HG02840 (cell line): ENCODE results near the gene IDS.
"Not testable (repeated sequence)": the region's sequence is repeated elsewhere in the genome, so short reads cannot be mapped to it uniquely, and the experiment has no call there.

ENCODE experiments used
- ATAC-seq: cut with Tn5 transposase; IDR thresholded peaks from one replicate; pipeline ENCODE4 v1.9.1; 2021; ENCODE audit warnings: mild to moderate bottlenecking, moderate library complexity, moderate number of reproducible peaks; ENCODE audit not compliant: unreplicated experiment, low FRiP score

Gene IDS, protein sequence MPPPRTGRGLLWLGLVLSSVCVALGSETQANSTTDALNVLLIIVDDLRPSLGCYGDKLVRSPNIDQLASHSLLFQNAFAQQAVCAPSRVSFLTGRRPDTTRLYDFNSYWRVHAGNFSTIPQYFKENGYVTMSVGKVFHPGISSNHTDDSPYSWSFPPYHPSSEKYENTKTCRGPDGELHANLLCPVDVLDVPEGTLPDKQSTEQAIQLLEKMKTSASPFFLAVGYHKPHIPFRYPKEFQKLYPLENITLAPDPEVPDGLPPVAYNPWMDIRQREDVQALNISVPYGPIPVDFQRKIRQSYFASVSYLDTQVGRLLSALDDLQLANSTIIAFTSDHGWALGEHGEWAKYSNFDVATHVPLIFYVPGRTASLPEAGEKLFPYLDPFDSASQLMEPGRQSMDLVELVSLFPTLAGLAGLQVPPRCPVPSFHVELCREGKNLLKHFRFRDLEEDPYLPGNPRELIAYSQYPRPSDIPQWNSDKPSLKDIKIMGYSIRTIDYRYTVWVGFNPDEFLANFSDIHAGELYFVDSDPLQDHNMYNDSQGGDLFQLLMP

DNA sequence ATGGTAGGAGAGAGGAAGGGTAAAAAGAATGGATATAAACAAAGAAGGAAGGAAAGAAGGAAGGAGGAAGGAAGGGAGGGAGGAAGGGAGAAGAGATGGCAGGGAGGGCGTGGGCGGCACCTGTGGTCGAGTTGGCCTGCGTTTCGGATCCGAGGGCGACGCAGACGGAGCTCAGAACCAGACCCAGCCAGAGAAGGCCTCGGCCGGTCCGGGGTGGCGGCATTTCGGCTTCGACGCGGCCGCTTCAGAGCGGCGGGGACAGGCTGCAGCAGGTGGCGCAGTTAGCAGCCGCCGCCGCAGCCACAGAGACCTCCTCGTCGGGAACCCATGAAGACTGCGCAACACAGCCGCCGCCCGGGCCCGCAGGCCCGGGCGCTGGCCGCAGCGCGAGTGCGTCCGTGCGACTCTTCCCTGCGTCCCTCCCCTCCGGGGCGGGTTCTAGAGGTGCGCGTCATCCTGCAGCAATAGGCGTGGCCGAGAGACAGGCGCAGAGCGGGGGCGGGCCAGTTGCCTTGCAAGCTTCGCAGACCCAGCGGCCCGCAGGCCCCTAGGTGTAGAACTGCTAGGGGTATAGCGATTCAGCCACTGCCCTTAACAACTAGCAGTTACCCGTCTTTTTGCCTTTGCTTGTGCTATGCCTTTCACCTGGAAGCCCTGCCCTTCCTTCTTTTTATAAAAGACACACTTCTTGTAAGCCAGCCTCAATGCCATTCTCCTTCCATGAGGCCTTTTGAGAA lies at the start of gene IDS:
TSS of gene IDS (minus strand) at position 392 of the 737 bp plus-strand sequence. CDS start at position 223, 169 bp downstream.
- ATAC-seq = peak; percentile 71

DNA sequence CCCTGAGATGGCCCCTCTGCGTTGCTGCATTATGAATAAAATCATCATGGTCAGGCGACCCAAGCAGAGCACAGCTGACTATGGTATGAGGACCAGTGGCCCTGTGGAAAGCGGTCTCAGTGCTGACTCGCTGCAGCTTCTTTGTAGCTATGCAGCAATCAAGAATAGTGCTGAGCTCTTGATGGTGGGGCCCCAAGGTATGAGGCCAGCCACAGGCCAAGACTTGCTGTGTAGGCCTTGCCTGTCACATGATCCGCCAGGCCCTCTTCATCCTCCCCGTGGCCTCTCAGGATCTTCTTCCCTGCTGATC lies 46.8 kb upstream of the IDS start:
- not testable (repeated sequence) for ATAC-seq

DNA sequence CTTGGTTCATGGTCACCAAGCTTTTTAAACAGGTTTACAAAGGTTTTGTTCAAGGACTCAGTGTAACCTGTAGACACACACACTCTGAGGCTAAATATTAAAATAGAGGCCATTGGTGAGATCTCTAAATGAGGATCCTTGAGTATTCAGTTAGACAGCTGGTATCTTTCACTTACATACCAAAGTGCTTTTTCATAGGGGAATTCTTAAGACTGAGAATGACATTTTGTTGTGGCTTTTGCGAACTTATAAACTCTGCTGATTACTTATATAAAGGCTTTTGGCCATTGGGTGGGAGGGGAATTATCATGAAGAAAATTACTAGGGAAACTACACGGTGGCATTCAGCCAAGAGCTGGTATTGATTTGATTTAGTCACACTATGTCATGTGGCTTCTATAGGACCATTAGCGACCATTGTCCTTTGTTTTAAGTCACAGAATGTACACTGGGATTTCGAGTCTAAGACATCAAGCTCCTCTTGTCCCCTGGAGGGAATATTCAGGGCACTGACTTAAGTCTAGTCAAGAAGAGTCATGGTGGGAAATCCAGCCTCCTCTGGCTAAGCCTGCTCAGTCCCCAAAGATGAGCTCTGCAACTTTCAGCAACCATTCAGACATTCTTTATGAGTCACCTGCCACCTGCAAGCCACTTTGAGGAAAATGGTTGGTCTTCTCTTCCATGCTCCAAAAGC lies 46.3 kb upstream of the IDS start:
- ATAC-seq = not testable (repeated sequence)

DNA sequence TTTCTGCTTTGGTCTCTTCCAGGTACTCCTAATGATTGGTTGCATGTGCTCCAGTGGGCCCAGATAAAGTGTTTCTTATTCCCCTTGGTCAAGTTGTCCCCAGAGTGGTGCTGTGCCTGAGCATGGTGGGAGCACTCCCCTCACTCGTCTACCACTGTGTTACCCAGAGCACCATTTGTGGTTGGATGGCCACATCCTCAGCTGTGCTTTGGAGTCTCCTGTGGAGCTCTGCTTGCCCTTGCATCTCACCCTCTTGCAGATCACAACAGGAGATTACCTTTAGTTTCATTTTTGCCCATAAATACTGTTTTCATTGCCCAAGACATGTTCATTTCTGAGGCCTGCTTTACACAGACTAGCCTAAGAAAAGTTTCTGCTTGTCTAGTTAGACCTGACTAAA lies 45.3 kb upstream of the IDS start:
- ATAC-seq = not testable (repeated sequence)

DNA sequence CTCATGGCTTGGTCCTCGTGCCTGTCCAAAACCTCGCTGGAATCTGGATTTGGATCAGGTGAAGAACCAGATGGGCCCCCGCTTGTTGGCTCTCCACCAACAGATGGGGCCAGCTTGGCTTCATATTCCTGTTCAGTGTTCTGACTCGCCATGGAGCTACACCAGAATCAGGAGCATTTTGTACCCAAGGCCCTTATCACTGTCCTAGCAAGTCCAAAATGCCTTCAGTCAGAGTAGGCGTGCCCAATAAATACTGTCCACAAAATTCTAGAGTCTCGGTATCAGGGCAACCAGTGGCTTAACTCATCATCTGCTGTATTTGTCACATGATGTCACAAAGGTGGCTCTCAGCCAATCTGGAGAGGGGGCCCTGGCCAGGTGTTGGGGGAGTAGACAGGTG lies 44.6 kb upstream of the IDS start, which contains the start of gene HSFX3:
TSS of gene HSFX3 (minus strand) at position 224 of the 400 bp plus-strand sequence. CDS start at position 152, 72 bp downstream.
- not testable (repeated sequence) for ATAC-seq

DNA sequence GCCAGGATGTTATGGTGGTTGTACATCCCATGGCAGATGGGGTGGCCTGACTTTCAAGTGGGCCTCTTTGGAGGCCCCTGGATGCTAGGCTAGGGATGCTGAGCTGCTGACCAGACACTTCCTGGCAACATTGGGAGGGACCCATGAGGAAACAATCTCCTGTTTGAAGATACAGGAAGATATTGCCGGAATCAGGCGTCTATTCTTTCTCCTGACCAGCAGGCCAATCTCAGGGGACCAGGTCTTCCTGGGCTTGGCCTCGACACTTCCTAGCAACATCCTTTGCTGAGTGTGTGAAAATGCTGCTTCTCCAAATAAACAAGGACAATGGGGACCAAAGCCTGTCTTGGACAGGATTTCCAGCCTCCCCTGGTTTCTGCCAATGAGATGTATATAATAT lies 42.7 kb upstream of the IDS start:
- ATAC-seq = not testable (repeated sequence)

DNA sequence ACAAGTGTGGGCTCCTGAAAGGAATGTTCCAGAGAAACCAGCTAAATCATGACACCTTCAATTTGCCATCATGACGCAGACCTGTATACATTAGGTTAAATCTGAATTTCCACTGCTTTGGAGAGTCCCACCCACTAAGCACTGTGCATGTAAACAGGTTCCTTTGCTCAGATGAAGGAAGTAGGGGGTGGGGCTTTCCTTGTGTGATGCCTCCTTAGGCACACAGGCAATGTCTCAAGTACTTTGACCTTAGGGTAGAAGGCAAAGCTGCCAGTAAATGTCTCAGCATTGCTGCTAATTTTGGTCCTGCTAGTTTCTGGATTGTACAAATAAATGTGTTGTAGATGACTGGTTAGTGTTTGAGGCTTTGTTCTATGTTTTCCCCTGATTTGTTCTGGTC lies 41.9 kb upstream of the IDS start:
- not testable (repeated sequence) for ATAC-seq

DNA sequence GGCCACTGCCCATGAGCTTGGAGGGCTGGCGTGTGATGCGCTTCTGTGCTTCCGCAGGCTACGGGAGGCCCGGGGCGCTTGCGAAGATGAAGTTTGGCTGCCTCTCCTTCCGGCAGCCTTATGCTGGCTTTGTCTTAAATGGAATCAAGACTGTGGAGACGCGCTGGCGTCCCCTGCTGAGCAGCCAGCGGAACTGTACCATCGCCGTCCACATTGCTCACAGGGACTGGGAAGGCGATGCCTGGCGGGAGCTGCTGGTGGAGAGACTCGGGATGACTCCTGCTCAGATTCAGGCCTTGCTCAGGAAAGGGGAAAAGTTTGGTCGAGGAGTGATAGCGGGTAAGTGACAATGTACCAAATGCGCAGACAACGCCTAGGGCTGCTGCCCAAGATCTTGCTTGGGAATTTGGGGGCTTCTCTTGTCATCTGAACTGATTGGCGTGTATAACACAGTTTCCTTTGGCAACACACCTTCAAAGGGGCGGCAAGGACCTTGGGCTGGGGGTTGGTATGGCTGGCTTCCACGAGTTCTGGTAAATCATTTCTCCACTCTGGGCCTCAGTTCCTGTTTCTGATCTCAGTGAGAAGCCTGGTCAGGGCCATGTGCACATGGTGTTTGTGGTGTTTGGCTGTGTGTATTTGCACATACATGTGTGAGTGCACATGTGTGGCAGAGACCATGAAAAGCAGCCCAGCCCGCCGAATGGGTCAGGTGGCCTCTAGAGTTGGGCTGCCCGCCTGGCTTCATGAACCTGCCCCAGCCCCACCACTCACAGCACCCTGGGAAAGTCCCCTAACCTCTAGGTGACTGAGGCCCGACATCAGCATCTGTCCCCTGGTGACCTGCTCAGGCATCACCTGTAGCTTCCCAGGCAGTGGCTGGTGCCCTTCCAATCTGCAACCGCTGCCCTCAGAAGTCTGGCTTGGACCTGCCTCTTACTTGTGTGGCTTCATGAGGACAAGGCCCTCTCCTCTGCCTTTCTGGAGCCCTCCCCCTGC lies 40.7 kb upstream of the IDS start:
- ATAC-seq = not testable (repeated sequence)

DNA sequence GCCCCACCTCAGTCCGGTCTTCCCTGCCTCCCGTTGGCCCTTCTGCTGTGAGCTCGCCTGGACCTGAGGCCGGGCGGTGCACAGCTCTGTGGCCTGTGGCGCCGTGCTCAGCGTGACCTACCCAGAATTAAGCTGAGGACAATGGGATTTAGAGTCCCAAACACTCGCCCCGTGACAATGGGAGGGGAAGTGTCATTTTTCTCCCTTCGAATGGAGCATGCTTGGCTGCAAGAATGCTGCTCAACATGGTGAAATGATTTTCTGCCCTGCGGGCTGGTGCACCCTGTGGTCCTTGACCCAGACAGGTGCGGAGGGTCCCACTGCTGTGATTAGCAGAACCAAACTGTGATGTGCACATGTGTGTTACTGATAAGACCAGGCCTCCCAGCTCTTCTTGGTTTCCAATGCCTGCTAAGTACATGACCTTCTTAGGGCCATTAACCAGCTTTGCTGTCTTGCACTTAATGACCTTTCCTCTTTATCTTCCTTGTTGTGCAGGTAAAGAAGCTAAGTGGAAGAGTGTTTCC lies 36.5 kb upstream of the IDS start:
- ATAC-seq = no peak

DNA sequence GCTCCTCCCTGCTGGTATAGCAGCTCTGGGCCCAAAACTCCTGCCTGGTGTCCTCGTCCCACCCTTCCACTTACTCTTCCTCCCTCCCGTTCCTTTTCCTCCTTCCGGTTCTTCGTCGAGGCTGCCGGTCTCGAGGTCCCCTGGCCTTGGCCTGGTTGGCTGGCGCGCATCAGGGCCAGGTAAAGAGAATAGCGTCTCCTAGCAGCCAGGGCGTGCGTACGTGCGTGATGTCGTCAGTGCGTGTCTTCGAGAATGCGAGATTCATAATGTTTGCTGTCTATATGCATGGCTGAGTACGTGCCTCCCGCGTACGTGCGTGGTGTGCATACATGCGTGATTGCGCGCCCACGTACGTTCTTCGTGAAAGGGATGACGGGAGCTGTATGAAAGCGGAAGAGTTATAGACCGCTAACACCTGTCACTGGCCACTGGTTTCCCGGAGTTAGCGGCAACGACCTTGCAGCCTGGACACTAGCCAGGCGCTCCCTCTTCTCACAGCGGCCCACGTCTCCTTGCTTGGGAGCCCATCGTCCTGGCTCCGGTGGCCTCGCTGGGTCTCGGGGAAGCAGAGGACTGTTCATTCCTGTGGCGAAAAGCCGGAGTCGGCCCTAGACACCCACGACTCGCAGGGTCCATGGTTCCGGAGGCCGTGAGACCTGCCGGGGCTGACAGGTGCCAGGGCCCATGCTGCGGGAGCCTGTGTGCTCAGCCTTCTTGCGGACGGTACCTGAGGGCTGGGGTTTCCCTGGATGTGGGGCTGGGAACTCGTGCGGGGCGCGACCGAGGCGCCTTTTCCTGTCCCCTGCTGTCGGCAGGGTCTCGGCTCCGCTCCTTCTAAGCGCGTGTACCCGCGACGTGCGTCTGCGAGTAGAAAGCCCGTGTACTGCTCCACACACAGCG lies 35.8 kb upstream of the IDS start, which contains the start of gene EOLA1:
TSS of gene EOLA1 (plus strand) at position 392 of the 900 bp plus-strand sequence. CDS start 4,619 bp downstream, outside the sequence.
- peak; percentile 79 for ATAC-seq

DNA sequence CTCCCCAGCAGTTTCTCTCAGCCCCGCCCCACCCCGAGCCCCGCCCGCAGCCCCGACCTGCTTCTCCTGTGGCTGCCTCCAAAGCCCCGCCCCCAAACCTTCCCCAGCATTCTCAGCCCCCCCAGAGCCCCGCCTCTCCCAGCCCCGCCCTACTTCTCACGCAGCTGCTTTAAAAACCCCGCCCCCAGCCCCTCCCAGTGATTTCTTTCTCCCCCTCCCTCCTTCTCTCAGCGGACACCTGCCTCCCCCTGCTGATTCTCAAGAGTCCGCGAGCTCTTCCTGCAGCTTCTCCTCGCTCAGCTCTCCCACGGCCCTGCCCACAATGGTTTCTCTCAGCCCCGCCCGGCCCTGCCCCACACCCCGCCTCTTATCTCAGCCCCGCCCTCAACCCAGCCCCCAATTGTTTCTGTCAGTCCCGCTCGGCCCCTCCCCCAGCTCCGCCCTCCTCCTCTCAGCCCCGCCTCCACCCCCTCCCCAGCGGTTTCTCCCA lies 35.1 kb upstream of the IDS start:
- peak; percentile 22 for ATAC-seq

DNA sequence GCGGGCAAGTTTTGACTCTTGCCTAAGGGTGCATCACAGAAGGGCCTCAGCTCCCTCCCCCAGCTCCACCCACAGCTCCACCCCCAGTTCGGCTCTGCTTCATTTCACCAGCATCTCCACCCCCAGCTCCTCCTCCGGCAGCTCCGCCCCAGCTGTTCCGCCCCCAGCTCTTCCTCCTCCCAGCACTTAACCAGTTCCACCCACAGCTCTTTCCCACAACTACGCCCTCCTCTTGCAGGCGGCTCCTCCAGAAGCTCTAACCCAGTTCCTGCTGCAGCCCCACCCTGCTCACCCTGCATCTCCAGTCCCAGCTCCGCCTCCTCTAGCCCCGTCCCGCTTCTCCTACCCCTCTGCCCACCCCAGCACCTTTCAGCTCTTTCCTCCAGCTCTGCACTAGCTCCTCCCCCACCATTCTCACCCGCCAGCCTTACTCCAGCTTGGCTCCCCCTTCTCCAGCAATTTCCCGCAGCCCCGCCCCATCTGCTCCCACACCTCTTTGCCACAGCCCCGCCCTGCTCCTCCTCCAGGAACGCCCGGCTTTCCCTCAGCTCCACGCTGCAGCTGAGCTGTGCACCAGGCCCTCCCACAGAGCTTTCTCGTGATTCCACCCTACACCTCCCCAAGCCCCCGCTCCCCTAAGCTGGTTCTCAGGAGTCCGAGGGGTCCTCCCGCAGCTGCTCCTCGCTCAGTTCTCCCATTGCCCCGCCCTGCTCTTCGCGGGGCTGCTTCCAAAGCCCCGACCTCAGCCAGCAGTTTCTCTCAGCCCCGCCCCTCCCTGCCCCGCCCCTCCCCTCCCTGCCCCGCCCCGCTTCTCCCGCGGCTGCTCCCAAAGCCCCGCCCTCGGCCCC lies 34.4 kb upstream of the IDS start:
- ATAC-seq = peak; percentile 46

DNA sequence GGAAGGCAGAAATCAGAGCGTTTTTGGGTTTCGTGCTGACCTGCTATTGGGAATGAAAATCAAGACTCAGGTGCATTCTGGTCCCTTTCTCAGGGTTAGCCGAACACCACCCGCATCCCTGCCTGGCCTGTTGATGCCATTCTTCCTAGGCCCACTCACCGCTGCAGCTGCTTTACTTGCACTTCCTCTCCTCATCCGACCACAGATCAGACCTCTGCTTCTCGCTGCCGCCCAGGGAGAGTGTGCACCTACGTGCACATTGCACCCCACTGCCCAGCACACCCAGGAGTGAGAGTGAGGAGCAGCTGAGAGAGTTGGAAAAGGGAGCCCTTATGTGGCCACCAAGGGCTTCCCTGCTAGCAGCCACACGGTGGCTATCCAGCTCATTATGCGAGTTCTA lies 32.4 kb upstream of the IDS start:
- not testable (repeated sequence) for ATAC-seq

DNA sequence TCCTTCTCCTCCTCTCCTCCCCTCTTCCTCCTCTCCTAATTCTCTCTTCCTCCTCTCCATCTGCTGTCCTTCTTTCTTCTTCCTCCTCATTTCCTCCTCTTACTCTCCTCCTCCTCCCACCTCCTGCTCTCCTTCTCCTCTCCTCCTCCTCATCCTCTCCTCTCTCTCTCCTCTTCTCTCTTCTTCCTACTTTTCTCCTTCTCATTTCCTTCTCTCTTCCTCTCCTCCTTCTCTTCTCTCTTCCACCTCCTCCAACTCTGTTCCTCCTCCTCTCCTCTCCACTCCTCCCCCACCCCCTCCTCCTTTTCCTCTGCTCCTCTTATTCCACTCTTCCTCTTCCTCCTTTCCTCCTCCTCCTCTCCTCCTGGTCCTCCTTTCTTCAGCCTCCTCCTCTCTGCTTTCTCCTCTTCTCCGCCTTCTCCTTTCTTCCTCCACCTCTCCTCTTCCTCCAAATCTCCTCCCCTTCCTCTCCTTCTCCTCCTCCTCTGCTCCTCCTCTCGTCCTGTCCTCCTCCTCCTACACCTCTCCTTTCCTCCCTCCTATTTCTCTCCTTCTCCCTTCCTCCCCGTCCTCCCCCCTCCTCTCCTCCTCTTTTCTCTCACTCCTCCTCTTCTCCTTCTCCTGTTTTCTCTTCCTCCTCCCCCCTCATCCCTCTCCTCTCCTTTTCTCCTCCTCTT lies 30.0 kb upstream of the IDS start:
- ATAC-seq = not testable (repeated sequence)

DNA sequence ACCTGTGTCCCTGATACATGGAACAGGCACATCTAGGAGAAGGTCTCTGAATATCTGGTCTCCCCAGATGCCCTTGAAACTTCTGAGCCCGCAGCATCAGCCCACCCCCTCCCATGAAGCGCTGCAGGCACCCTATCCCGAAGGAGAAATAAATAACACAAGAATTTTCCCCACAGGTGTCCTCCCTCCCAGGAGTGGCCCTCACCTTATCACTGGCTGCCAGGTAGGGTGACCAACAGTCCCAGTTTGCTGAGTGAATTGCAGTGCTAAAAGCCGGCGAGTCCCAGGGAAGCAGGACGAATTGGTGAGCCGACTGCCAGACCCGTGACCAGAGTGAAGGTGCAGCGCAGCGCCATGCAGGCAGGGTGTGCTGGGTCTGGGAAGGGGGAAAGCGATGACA lies 28.9 kb upstream of the IDS start:
- not testable (repeated sequence) for ATAC-seq

DNA sequence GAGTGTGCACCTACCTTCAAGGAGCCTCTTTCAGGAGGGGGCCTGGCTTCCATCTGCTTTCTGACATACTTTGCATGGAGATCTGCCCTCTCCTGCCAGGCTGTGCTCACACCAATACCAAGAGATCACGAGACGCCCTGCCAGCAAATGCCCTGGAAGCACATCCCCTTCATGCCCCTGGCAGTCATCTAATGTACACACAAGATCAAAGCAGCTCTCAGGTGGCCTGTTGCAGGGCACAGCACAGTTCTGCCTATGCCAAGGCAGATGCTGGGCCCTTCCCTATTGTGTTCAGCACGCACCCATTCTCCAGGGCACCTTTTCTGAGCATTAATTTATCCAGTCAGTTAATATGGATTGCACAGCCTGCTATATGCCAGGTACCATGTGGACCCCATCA lies 27.8 kb upstream of the IDS start:
- not testable (repeated sequence) for ATAC-seq

DNA sequence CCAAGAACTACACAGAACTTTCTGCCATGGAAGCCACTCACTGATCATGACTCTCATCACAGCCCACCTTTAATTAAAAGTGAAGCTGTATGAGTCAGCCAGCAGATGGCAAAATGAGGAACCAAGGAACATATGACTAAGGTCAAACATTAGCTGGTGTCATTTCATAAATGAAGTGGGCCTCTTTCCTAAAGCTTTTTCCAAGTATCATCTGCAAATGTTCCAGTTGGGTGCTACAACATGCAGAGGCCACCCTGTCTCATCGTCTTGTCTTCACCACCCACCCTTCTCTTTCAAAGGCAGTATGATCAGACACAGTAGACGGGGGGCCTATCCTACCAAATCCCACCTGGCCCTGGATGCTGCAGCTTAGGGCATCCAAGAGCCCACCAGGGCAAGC lies 26.5 kb upstream of the IDS start:
- ATAC-seq = no peak
